PC-3 (cell line): ENCODE measurements around the gene MYO16. TPM values are rescaled to one million over a fixed set of nuclear protein-coding genes. Genes with fewer than 3 reads are reported as not detected.
A peak's percentile ranks its signal among the peaks of the same experiment; 100 is the strongest.

ENCODE experiments used
- ATAC-seq: fragments of 200-7000 bp; cut with Tn5 transposase; 2 replicates; pipeline ENCODE4 v1.9.1; 2020; ENCODE audit warnings: mild to moderate bottlenecking, moderate library complexity
- BruUV-seq: library from RNA; stranded (reverse); fragments of 400-500 nt; replicated peaks from 2 replicates; lab custom pipeline; 2021; lab: Mats Ljungman, UMichigan
- CTCF ChIA-PET: fragments of 300-600 bp; sonication (Branson Sonifier 250); formaldehyde crosslinking; loops from one replicate; lab custom pipeline; 2022; ENCODE audit warnings: antibody characterized with exemption; lab: Charles Lee
- POLR2A ChIA-PET: fragments of 300-600 bp; sonication (Branson Sonifier 250); formaldehyde crosslinking; loops from one replicate; lab custom pipeline; 2022; ENCODE audit warnings: antibody characterized with exemption; ENCODE audit not compliant: unreplicated experiment; lab: Charles Lee
- DNase-seq: peaks from one replicate; pipeline ENCODE4 v3.0.0-alpha.2; 2015
- H2AFZ ChIP-seq: fragments of 300-600 bp; sonication (generic); 2 replicates; pipeline ENCODE4 v1.6.0; 2016; ENCODE audit warnings: antibody characterized with exemption, low read length
- H3F3A ChIP-seq: fragments of 300-600 bp; sonication (generic); one replicate; pipeline ENCODE4 v1.6.0; 2017; ENCODE audit warnings: antibody characterized with exemption, low read length, control low read depth, mild to moderate bottlenecking; ENCODE audit not compliant: unreplicated experiment
- H3K27ac ChIP-seq: fragments of 300-600 bp; sonication (generic); 2 replicates; pipeline ENCODE4 v1.5.1; 2016; ENCODE audit warnings: mild to moderate bottlenecking, low read length
- H3K27me3 ChIP-seq: fragments of 300-600 bp; sonication (generic); 2 replicates; pipeline ENCODE4 v1.6.1; 2016; ENCODE audit warnings: low read length, mixed read lengths
- H3K36me3 ChIP-seq: fragments of 300-600 bp; sonication (generic); 2 replicates; pipeline ENCODE4 v1.6.1; 2016; ENCODE audit warnings: low read depth, mixed run types, low read length, mixed read lengths
- H3K4me1 ChIP-seq: fragments of 300-600 bp; sonication (generic); 2 replicates; pipeline ENCODE4 v1.5.1; 2016; ENCODE audit warnings: low read length; ENCODE audit not compliant: insufficient read depth
- H3K4me2 ChIP-seq: fragments of 300-600 bp; sonication (generic); 2 replicates; pipeline ENCODE4 v1.6.0; 2016; ENCODE audit warnings: low read length
- H3K4me3 ChIP-seq: fragments of 300-600 bp; sonication (generic); 2 replicates; pipeline ENCODE4 v1.5.1; 2016; ENCODE audit warnings: mild to moderate bottlenecking, low read length, mixed read lengths
- H3K79me2 ChIP-seq: fragments of 300-600 bp; sonication (generic); 2 replicates; pipeline ENCODE4 v1.6.1; 2017; ENCODE audit warnings: low read length, mixed read lengths
- H3K9ac ChIP-seq: fragments of 300-600 bp; sonication (generic); 2 replicates; pipeline ENCODE4 v1.6.0; 2016; ENCODE audit warnings: mild to moderate bottlenecking, low read length
- H3K9me2 ChIP-seq: fragments of 300-600 bp; sonication (generic); replicated peaks from 2 replicates; pipeline ENCODE4 v1.6.1; 2016; ENCODE audit warnings: mixed run types, low read length, mixed read lengths
- H3K9me3 ChIP-seq: fragments of 300-600 bp; sonication (generic); 2 replicates; pipeline ENCODE4 v1.6.1; 2016; ENCODE audit warnings: low read length, mixed read lengths
- H4K20me1 ChIP-seq: fragments of 300-600 bp; sonication (generic); 2 replicates; pipeline ENCODE4 v1.6.1; 2016; ENCODE audit warnings: low read length, mixed read lengths
- CTCF ChIP-seq: fragments of 300-600 bp; sonication (generic); conservative IDR thresholded peaks from 2 replicates; pipeline ENCODE4 v1.5.1; 2017; ENCODE audit warnings: antibody characterized with exemption, low read depth, mild to moderate bottlenecking, low read length
- EZH2 ChIP-seq: fragments of 300-600 bp; sonication (generic); IDR thresholded peaks from one replicate; pipeline ENCODE4 v1.6.1; 2017; ENCODE audit warnings: antibody characterized with exemption, mild to moderate bottlenecking, low read length; ENCODE audit not compliant: unreplicated experiment
- EZH2phosphoT487 ChIP-seq: fragments of 300-600 bp; sonication (generic); IDR thresholded peaks from 2 replicates; pipeline ENCODE4 v1.6.1; 2018; ENCODE audit warnings: mild to moderate bottlenecking, antibody characterized with exemption, low read length, borderline replicate concordance
- intact Hi-C: fragments of 100-400 bp; cut with micrococcal nuclease; formaldehyde crosslinking; loops from 2 replicates; pipeline ENCODE4 v1.9.0; 2023
- total RNA-seq: library from RNA; depleted of rRNA; stranded (reverse); fragments of >200 nt; gene quantifications from 2 replicates; pipeline ENCODE4 v1.2.3, GENCODE V29; 2014

MYO16 gene
- total RNA-seq, 1 experiment from 2014 or later, result not detected

DNA sequence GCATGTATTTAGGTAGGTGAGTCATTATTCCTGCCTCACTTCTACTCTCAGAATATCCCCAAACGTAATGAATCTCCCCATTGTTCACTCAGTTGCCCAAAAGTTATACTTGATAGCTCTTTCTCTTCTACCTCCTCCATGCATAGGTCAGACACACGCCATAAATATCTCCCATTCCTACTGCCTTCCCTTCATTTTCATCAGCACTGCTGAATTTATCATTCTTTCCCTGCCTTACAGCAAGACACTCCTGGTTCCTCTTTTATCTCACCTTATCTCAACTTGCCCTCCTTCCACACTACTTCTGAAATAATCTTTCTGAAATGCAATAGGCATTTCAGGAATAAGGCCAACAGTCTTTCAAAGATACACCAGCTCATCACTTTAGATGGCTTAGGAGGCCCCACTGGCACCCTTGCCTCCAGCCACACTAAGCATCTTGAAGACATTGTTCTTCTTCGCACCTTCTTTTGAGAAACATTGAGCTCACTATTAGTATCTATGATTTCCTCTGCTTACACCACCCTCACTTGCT lies 333.9 kb downstream of the MYO16 start:
- Histone ChIP-seq H3K79me2 (no peaks in the 10 kb centered on the region), H4K20me1 (no peaks in the 10 kb centered on the region), H3K4me2 (no peak overlapping the region), H3F3A (no peaks in the 10 kb centered on the region), H3K9ac (no peak overlapping the region), H2AFZ (no peak overlapping the region), H3K4me3 (no peak overlapping the region), H3K27ac (no peak overlapping the region), H3K9me3 (no peaks in the 10 kb centered on the region), H3K36me3 (no peaks in the 10 kb centered on the region), H3K27me3 (no peaks in the 10 kb centered on the region), H3K9me2 (no peaks in the 10 kb centered on the region), H3K4me1 (no peaks in the 10 kb centered on the region)
- no peak for ATAC-seq
- intact Hi-C loops, result loop anchor here (5.0 kb wide), 2 partner anchors 184 to 784 kb away; no protein-coding TSS in a partner anchor
- BruUV-seq, result no TSS peak
- TF ChIP-seq CTCF (no peak), EZH2 (no peak), EZH2phosphoT487 (no peak)
- ChIA-PET POLR2A (no interaction called here), CTCF (interaction anchor here (0.6 kb wide), 1 partner anchor 884 kb away, joined by 3 read pairs; no protein-coding TSS in a partner anchor)
- no peak for DNase-seq

- Histone ChIP-seq H3K9ac (no peak overlapping the region), H3F3A (no peaks in the 10 kb centered on the region), H4K20me1 (no peaks in the 10 kb centered on the region), H3K4me2 (no peak overlapping the region), H3K27me3 (no peaks in the 10 kb centered on the region), H3K9me3 (no peaks in the 10 kb centered on the region), H3K4me3 (no peak overlapping the region), H3K27ac (no peak overlapping the region), H3K79me2 (no peaks in the 10 kb centered on the region), H3K36me3 (no peaks in the 10 kb centered on the region), H3K9me2 (no peaks in the 10 kb centered on the region), H3K4me1 (no peaks in the 10 kb centered on the region), H2AFZ (no peak overlapping the region)
- BruUV-seq, result no TSS peak
- DNase-seq, result peak; percentile 4
- ChIA-PET CTCF (interaction anchor here (0.6 kb wide), 1 partner anchor 884 kb away, joined by 3 read pairs; no protein-coding TSS in a partner anchor), POLR2A (no interaction called here)
- TF ChIP-seq EZH2phosphoT487 (no peak), EZH2 (no peak), CTCF (no peak)
- intact Hi-C loops, result loop anchor here (5.0 kb wide), 2 partner anchors 183 to 783 kb away; no protein-coding TSS in a partner anchor
- no peak for ATAC-seq
Measured at GRCh38 chr13:108963846-108964600, 334.6 kb downstream of the MYO16 start.
